Activated T-cell treated with anti-CD3 and anti-CD28 coated beads, Interleukin-2, amount 50 U/mL, for 24 hours (primary cell): Measurements from ENCODE around the gene PORCN.

Experiments used
- DNase-seq: peaks from one replicate; pipeline ENCODE4 v3.0.0-alpha.2; 2020
- H3K27ac Mint-ChIP-seq: 2 replicates; pipeline ENCODE4 v1.8.0; 2020; ENCODE audit warnings: mild to moderate bottlenecking, mixed read lengths
- H3K27me3 Mint-ChIP-seq: 2 replicates; pipeline ENCODE4 v1.8.0; 2020; ENCODE audit warnings: mixed read lengths
- H3K36me3 Mint-ChIP-seq: 2 replicates; pipeline ENCODE4 v1.8.0; 2020; ENCODE audit warnings: low read depth, mixed read lengths
- H3K4me1 Mint-ChIP-seq: 2 replicates; pipeline ENCODE4 v1.8.0; 2020; ENCODE audit warnings: low read depth, mixed read lengths
- H3K4me3 Mint-ChIP-seq: 2 replicates; pipeline ENCODE4 v1.8.0; 2020; ENCODE audit warnings: mild to moderate bottlenecking, moderate library complexity, mixed read lengths
- H3K9me3 Mint-ChIP-seq: 2 replicates; pipeline ENCODE4 v1.8.0; 2020; ENCODE audit warnings: mixed read lengths

The PORCN gene

DNA sequence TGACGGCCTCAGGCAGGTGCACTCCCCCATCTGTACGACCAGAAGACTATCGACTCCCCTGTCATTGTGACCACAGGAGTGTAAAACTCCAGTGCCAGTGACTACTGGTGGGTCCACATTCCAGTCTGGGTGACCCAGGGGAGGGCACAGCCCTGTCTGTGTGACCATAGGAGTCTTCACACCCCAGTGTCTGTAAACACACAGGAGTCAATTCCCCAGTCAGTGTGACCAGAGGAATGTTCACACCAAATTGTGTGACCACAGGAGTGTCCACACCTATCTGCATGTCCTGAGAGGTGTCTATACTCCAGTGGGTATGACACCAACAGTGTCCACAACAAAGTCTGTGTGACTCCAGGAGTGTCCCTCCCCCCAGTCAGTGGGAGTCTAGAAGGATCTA, 20.8 kb upstream of the PORCN start:
- H3K4me1 Mint-ChIP-seq: no peaks in the 10 kb centered on the region
- no peaks in the 10 kb centered on the region for H3K9me3 Mint-ChIP-seq
- H3K27me3 Mint-ChIP-seq: peaks cover 14% of the 10 kb centered on the region
- DNase-seq: no peak
- H3K4me3 Mint-ChIP-seq: no peak overlapping the region
- peaks cover 31% of the 10 kb centered on the region for H3K36me3 Mint-ChIP-seq
- H3K27ac Mint-ChIP-seq: no peak overlapping the region

DNA sequence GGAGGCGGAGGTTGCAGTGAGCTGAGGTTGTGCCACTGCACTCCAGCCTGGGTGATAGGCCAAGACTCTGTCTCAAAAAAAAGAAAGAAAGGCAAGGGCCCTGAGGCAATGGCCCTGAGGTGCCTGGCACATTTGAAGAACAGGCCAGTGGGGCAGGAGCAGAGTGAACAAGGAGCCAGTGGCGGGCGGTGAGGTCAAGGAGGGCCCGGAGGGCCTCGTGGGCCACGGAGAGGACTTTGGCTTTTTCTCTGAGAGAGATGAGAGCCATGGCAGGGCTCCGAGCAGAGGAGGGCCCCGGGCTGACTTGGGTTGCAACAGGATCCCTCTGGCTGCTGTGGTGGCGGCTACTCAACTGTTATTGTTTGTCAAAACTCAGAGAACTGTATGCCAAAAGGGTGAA, 19.5 kb upstream of the PORCN start:
- Mint-ChIP-seq H3K4me1 (no peaks in the 10 kb centered on the region), H3K27ac (no peak overlapping the region)

DNA sequence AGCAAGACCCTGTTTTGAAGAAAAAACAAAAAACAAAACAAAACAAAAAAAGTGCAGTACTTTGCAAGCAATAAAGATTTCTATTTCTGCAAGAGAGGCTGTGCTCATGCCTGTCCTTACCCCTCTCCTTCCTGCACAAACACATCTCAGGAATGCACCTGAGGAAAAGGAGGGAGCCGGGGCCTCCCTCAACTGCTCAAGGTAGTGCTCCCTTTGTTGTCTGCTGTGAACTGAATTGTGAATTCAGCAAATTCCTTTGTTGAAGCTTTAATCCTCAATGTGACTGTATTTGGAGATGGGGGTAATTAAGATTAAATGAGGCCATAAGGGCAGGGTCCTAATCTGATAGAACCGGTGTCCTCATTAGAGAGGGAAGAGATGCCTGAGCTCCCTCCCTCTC, 18.9 kb upstream of the PORCN start:
- Mint-ChIP-seq H3K4me1 (no peaks in the 10 kb centered on the region), H3K4me3 (no peak overlapping the region), H3K9me3 (no peaks in the 10 kb centered on the region), H3K27me3 (peaks cover 14% of the 10 kb centered on the region), H3K36me3 (peaks cover 17% of the 10 kb centered on the region), H3K27ac (no peak overlapping the region)
- no peak for DNase-seq

More for the DNA sequence above, 19.5 kb upstream of the PORCN start:
- Mint-ChIP-seq H3K9me3 (no peaks in the 10 kb centered on the region), H3K4me3 (no peak overlapping the region), H3K36me3 (peaks cover 23% of the 10 kb centered on the region), H3K27me3 (peaks cover 14% of the 10 kb centered on the region)
- DNase-seq: no peak

DNA sequence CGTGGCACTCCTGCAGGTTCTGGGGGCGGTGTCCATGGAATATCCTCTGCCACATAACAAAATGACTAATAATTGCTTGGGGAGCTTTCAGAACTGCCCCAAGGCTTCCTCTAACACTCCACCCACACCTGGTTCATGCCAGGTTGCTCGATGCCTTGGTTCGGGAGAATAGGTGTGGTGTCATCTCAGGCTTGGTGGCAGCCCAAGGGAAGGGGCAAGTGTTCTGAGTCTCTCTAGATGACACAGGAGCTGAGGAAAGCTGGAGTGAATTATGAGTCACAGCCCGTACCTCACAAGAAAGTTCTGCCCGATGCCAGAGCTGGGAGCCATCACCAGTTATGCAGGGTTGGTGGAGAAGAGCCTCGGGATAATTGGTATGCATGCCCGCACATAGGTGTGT, 18.1 kb upstream of the PORCN start:
- Mint-ChIP-seq H3K9me3 (no peaks in the 10 kb centered on the region), H3K4me3 (no peak overlapping the region), H3K27ac (no peak overlapping the region), H3K27me3 (peaks cover 17% of the 10 kb centered on the region), H3K4me1 (no peaks in the 10 kb centered on the region), H3K36me3 (peaks cover 11% of the 10 kb centered on the region)
- DNase-seq: no peak

DNA sequence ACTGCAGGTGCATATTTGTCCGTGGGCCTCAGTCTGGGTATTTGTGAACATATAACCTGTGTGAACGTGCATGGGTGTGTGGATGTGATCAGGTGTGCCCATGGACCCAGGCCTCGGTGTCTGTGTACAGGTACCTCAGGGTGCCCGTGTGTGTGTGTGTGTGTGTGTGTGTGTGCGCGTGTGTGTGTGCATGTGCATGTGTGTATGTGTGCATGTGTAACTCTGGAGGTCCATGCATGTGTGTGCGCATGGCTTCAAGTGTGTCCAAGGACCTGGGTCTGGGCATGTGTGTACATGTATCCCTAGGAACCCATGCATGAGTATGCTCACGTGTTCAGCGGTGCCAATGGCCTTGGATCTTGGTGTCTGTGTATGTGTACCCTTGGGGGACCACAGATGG, 17.0 kb upstream of the PORCN start:
- H3K36me3 Mint-ChIP-seq: peaks cover 7% of the 10 kb centered on the region

DNA sequence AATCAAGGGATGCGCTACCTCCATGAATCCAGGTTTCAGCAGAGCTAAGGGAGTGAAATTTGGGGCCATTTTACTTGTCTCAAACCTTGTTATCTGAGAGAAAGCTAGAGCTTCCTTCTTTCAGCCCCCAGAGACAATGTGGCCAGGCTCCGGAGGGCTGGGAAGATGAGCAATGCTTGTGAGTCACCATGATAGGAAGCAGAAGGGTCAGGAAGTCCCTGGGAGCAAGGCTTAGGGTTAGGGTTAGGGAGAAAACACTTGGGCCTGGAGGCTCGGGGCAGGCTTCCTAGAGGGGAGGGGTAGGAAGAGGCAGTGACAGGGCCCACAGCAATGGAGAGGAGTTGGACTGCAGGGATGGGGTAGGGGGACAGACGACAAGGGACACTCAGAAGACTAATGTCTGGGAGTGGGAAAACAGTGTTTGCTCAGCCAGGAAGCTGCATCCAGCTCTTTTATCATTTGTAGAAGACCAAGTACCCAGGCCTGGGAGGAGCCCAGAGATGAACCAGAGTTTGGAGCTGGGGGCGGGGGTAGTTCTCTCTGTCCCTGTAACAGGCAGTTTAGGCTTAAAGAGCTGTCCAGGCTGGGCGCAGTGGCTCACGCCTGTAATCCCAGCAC, 16.4 kb upstream of the PORCN start:
- Mint-ChIP-seq H3K36me3 (peaks cover 3% of the 10 kb centered on the region), H3K4me3 (no peak overlapping the region), H3K27me3 (peaks cover 19% of the 10 kb centered on the region), H3K27ac (no peak overlapping the region), H3K4me1 (no peaks in the 10 kb centered on the region), H3K9me3 (no peaks in the 10 kb centered on the region)
- no peak for DNase-seq

More for the DNA sequence above, 17.0 kb upstream of the PORCN start:
- DNase-seq: no peak
- H3K27me3 Mint-ChIP-seq: peaks cover 21% of the 10 kb centered on the region
- no peak overlapping the region for H3K4me3 Mint-ChIP-seq
- H3K4me1 Mint-ChIP-seq: no peaks in the 10 kb centered on the region
- H3K9me3 Mint-ChIP-seq: no peaks in the 10 kb centered on the region
- H3K27ac Mint-ChIP-seq: no peak overlapping the region

DNA sequence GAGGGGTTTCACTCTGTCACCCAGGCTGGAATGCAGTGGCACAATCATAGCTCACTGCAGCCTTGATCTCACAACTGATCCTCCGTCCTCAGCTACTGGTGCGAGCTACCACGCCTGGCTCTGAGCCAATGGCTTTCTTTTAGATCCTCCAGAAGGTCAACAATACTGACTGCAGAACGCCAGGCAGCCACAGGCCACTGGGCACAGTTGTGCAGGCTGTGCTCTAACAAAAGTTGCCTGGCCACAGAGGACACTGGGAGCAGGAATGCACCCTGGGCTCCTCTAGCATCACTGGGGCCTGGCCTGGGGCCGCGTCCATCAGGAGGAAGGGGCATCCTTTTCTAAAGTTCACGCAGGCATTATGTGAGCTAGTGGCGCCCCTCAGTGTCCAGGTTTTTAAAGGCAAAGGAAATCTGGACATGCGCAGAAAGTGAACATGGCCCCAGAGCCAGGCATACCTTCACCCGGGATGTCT, 14.9 kb upstream of the PORCN start:
- H3K27ac Mint-ChIP-seq: no peak overlapping the region
- H3K27me3 Mint-ChIP-seq: peaks cover 21% of the 10 kb centered on the region
- H3K4me1 Mint-ChIP-seq: no peaks in the 10 kb centered on the region
- no peaks in the 10 kb centered on the region for H3K9me3 Mint-ChIP-seq
- H3K36me3 Mint-ChIP-seq: no peaks in the 10 kb centered on the region
- no peak overlapping the region for H3K4me3 Mint-ChIP-seq
- DNase-seq: no peak

DNA sequence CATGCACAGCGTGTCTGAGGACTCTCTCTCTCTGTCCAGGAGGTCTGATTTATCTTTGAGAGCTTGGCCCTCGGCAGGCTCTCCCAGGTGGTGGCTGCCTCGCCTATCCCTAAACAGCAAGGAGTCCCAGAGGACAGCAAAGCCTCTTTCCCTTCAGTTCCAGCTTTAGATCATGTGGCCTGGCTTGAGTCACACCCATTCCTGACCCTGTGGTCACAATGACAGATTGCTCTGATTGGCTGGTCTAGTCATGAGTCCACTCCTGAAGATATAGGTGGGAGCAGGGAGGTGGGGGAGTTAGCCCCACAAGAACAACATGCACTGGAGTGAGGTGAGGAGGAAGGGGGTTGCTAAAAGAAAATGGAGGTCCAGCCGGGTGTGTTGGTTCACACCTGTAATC, 12.1 kb upstream of the PORCN start:
- H3K27me3 Mint-ChIP-seq: peaks cover 29% of the 10 kb centered on the region
- no peaks in the 10 kb centered on the region for H3K4me1 Mint-ChIP-seq
- no peak for DNase-seq
- H3K36me3 Mint-ChIP-seq: no peaks in the 10 kb centered on the region
- H3K9me3 Mint-ChIP-seq: no peaks in the 10 kb centered on the region
- H3K27ac Mint-ChIP-seq: no peak overlapping the region
- H3K4me3 Mint-ChIP-seq: no peak overlapping the region

DNA sequence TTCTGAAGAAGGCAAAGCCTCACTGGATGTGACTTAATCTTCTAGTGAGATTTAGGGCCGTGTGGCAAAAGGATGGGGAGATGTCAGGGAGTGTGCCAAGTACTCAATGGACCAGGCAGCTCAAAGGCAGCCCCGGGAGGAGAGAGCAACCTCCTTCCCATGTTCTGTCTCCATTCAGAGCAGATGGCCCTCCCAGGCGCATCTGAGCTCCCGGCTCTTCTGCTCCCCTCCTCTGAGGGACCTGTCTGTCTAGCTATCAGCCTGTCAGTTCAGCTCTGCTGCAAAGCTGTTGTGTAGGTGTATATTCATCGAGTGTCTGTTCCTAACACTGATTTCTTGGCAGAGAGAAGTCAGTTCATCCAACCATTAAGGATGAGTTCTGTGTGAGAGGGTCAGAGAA, 10.9 kb upstream of the PORCN start:
- no peaks in the 10 kb centered on the region for H3K36me3 Mint-ChIP-seq
- H3K27ac Mint-ChIP-seq: no peak overlapping the region
- H3K4me1 Mint-ChIP-seq: no peaks in the 10 kb centered on the region
- H3K9me3 Mint-ChIP-seq: no peaks in the 10 kb centered on the region
- H3K4me3 Mint-ChIP-seq: no peak overlapping the region
- DNase-seq: no peak
- H3K27me3 Mint-ChIP-seq: peaks cover 32% of the 10 kb centered on the region

DNA sequence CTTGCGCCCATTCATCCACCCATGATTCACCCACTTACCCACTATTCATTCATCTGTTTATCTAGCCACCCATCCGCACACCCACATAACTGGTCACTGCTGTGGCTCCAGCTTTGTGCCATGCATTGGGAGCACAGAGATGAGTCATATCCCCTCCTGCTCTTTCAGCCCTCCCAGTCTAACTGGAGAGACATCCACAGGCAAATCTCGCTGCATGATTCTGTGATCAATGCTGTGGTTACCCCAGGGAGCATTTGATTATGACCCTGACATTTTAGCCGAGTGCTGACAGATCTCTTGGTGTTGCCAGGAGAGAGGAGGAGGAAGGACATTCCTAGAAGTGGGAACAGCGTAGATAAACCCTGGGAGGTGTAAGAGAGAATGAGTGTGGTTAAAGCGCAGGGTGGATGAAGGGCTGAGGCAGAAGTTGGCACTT, 10.4 kb upstream of the PORCN start:
- Mint-ChIP-seq H3K9me3 (no peaks in the 10 kb centered on the region), H3K27me3 (peaks cover 36% of the 10 kb centered on the region), H3K27ac (no peak overlapping the region), H3K36me3 (no peaks in the 10 kb centered on the region), H3K4me3 (no peak overlapping the region), H3K4me1 (no peaks in the 10 kb centered on the region)
- no peak for DNase-seq

DNA sequence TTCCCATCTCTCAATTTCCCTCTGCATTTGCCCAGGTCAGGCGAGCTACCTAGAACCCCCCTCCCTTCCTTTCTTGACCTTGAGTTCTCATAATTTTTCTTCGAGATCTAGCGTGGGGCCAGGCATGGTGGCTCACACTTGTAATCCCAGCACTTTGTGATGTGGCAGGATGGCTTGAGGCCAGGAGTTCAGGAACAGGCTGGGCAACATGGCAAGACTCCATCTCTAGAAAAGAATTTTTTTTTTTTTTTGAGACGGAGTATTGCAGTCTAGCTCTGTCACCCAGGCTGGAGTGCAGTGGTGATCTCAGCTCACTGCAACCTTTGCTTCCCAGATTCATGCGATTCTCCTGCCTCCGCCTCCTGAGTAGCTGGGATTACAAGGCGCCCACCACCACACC, 4.5 kb upstream of the PORCN start:
- Mint-ChIP-seq H3K4me3 (no peak overlapping the region), H3K9me3 (no peaks in the 10 kb centered on the region), H3K36me3 (peaks cover 2% of the 10 kb centered on the region), H3K27ac (no peak overlapping the region), H3K27me3 (peaks cover 23% of the 10 kb centered on the region), H3K4me1 (peaks cover 7% of the 10 kb centered on the region)
- no peak for DNase-seq

DNA sequence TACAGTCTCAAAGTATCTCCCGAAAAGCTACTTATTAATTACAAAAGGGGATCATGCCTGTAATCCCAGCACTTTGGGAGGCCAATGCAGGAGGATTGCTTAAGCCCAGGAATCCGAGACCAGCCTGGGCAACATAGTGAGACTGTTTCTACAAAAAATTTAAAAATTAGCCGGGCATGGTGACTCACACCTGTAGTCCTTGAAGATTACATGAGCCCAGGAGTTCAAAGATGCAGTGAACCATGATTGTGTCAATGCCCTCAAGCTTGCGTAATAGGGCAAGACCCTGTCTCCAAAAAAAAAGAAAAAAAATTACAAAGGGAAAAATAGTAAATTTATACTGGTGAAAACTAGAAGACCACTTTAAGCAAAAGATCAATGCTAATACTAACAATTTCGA, 3.3 kb upstream of the PORCN start:
- DNase-seq: no peak
- H3K4me1 Mint-ChIP-seq: peaks cover 17% of the 10 kb centered on the region
- peaks cover 23% of the 10 kb centered on the region for H3K27me3 Mint-ChIP-seq
- no peak overlapping the region for H3K27ac Mint-ChIP-seq
- no peaks in the 10 kb centered on the region for H3K9me3 Mint-ChIP-seq
- H3K4me3 Mint-ChIP-seq: no peak overlapping the region
- H3K36me3 Mint-ChIP-seq: peaks cover 4% of the 10 kb centered on the region

DNA sequence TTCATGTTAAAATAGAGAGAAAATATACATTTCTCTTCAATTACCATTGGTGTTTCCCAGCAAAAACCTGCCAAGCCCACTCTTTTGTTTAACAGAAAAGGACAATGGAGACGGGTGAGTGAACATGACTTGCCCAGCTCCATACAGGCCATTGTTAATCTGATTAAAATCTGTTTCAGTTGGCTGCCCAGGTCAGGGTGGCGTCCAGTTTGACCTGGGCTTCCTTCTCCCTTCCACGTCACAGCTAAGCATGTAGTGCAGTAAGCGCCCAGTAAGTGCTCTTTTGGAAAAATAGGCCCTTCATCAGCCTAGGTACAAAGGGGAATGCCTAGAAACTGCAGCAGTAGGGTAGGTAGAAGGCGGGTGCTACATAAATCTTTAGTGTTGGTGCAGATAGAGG, 1.5 kb upstream of the PORCN start:
- peaks cover 19% of the 10 kb centered on the region for H3K27me3 Mint-ChIP-seq
- H3K9me3 Mint-ChIP-seq: no peaks in the 10 kb centered on the region

DNA sequence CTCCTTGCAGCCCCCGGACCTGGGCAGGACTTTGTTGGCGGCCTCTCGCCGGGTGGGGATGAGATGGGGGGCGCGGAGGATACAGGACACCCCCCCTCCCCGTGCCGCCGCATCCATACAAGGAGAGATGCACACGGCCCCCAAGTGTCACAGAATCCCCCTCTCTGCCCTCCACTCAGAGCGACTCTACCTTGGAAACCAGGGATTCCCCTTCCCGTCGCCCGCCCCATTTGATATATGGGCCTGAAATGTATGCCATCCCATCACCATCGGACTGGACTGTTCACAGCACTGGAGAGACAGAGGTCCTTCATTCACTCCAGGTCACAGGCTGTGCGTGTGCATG, 426 bp downstream of the PORCN start:
- H3K4me3 Mint-ChIP-seq: peak overlapping the region; percentile 87
- DNase-seq: no peak

More for the DNA sequence above, 1.5 kb upstream of the PORCN start:
- peaks cover 19% of the 10 kb centered on the region for H3K4me1 Mint-ChIP-seq
- H3K4me3 Mint-ChIP-seq: no peak overlapping the region
- peaks cover 4% of the 10 kb centered on the region for H3K36me3 Mint-ChIP-seq
- no peak overlapping the region for H3K27ac Mint-ChIP-seq
- no peak for DNase-seq

DNA sequence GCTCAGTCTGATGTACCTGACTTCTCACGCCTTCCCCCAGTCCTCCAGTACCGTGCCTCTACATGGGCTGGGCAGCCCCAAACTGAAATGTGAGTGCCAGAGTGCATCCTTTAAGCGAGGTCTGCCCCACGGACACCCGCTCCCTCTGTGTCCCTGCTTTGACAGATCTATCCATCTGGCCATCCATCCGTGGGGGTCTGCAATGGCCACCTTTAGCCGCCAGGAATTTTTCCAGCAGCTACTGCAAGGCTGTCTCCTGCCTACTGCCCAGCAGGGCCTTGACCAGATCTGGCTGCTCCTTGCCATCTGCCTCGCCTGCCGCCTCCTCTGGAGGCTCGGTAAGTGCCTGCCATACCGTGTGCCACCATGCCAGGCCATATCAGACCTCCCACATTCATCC, 827 bp downstream of the PORCN start:
- Mint-ChIP-seq H3K4me1 (peaks cover 19% of the 10 kb centered on the region), H3K4me3 (peak overlapping the region; percentile 87), H3K9me3 (no peaks in the 10 kb centered on the region), H3K27me3 (peaks cover 4% of the 10 kb centered on the region), H3K36me3 (peaks cover 7% of the 10 kb centered on the region), H3K27ac (peak overlapping the region; percentile 87)
- DNase-seq: no peak

More for the DNA sequence above, 426 bp downstream of the PORCN start:
- Mint-ChIP-seq H3K36me3 (peaks cover 4% of the 10 kb centered on the region), H3K4me1 (peaks cover 19% of the 10 kb centered on the region), H3K27me3 (peaks cover 5% of the 10 kb centered on the region), H3K9me3 (no peaks in the 10 kb centered on the region), H3K27ac (peak overlapping the region; percentile 87)

DNA sequence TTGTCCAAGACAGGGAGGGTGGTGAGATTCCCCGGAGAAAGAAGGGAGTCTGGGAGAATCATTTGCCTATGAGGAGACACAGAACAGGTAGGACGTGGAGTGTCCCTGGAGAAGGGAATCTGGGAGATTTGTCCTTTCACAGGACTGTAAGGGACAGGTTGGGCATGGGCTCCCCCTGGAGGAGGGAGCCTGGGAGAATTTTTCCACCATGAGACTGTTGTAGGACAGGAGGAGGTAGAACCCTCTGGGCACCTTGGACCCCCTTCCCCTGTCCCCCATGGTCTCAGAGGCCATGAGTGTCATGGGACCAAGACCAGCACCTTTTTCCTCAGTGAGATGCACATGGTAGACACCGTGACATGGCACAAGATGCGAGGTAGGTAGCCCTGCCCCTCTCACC, 2.8 kb downstream of the PORCN start:
- peaks cover 8% of the 10 kb centered on the region for H3K27me3 Mint-ChIP-seq
- DNase-seq: no peak
- H3K27ac Mint-ChIP-seq: no peak overlapping the region
- peaks cover 16% of the 10 kb centered on the region for H3K36me3 Mint-ChIP-seq
- H3K4me1 Mint-ChIP-seq: peaks cover 19% of the 10 kb centered on the region
- H3K4me3 Mint-ChIP-seq: no peak overlapping the region
- H3K9me3 Mint-ChIP-seq: no peaks in the 10 kb centered on the region
